T-helper 2 cell treated with Interferon-gamma antibody and Interleukin-4, amounts not matched to agents 5 μg/mL and 100 μg/mL, for 36 hours (primary cell): Measurements from ENCODE around the gene TBC1D8.

Experiments used
- DNase-seq: peaks from one replicate; pipeline ENCODE4 v3.0.0; 2021; ENCODE audit warnings: low spot score
- H3K27ac Mint-ChIP-seq: one replicate; pipeline ENCODE4 v1.8.0; 2021; ENCODE audit warnings: mild to moderate bottlenecking, mixed read lengths
- H3K27me3 Mint-ChIP-seq: one replicate; pipeline ENCODE4 v1.8.0; 2021; ENCODE audit warnings: low read depth, mixed read lengths
- H3K36me3 Mint-ChIP-seq: one replicate; pipeline ENCODE4 v1.8.0; 2021; ENCODE audit warnings: low read depth, mixed read lengths
- H3K4me1 Mint-ChIP-seq: one replicate; pipeline ENCODE4 v1.8.0; 2021; ENCODE audit warnings: low read depth, mixed read lengths
- H3K4me3 Mint-ChIP-seq: one replicate; pipeline ENCODE4 v1.8.0; 2022; ENCODE audit warnings: mild to moderate bottlenecking, moderate library complexity, mixed read lengths
- H3K9me3 Mint-ChIP-seq: one replicate; pipeline ENCODE4 v1.8.0; 2021; ENCODE audit warnings: mixed read lengths

The TBC1D8 gene

GRCh38 chr2:100971221-100971620 is 180.0 kb downstream of the TBC1D8 start:
- Mint-ChIP-seq H3K27ac (no peak overlapping the region), H3K4me3 (no peak overlapping the region), H3K4me1 (no peaks in the 10 kb centered on the region), H3K27me3 (no peaks in the 10 kb centered on the region), H3K9me3 (no peaks in the 10 kb centered on the region), H3K36me3 (no peaks in the 10 kb centered on the region)
- DNase-seq, result no peak

DNA sequence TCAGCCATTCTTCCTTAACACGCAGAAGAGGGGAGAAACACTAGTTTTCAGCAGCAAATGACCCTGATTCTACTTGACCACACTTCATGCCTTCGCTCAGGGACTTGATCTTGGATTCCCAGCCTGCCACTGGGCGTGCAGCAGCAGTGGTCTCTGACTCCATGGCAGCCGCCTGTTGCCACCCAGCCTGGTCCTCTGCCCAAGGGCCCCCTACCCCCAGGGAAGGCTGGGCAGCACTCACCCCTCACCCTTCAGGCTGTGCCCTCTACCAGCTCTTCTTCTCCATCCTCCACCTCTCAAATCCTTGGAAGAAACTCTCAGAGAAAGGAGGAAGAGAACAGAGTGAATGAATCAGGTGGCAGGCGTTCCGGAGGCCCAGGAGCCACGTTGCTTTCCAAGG is 181.2 kb downstream of the TBC1D8 start:
- Mint-ChIP-seq H3K27me3 (no peaks in the 10 kb centered on the region), H3K4me3 (no peak overlapping the region), H3K4me1 (no peaks in the 10 kb centered on the region)

DNA sequence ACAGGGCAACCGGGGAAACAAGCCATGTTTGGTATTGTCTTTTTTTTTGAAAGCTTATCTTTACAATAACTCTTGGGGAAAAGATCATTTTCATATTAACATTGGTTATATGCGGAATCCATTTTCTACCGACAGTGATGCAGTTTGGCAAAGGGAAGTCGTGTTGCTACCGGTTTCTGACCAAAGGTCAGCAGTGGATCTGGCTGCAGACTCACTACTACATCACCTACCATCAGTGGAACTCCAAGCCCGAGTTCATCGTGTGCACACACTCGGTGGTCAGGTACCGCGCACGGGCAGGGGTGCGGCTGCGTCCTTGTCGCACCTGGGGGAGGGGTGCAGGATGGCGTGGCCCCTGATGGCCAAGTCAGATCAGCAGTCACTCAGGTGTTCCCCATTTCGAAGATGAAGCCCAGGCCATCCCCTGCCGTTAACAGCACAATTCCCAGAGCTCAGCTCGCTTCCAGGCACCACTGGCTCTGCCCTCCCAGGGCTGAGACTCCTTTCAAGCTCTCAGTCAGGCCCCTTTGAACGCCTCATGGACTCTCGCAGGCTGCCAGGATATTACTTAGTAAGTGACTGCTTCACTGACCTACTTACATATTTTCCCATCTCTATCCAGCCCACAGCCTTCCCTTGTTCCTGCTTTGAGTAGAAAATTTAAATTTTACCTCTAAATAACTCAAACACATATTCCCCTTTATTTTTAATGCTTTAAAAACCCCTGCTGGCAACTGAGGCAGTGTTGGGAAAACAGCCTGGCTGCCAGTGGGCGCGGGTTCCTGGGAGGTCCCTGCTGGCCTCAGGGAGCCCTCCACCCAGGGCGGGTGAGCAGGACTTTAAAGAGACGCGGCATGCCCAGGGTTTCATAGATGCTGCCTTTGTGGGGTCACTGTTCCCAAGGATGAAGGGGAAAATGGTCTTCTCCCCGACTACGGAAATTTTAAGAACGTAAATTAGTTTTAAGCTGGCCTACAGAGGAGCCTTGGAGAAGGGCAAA is 182.7 kb downstream of the TBC1D8 start:
- Mint-ChIP-seq H3K27me3 (no peaks in the 10 kb centered on the region), H3K4me3 (no peak overlapping the region), H3K27ac (no peak overlapping the region), H3K4me1 (no peaks in the 10 kb centered on the region), H3K36me3 (no peaks in the 10 kb centered on the region), H3K9me3 (no peaks in the 10 kb centered on the region)
- no peak for DNase-seq

More for the DNA sequence above, 181.2 kb downstream of the TBC1D8 start:
- DNase-seq, result no peak
- Mint-ChIP-seq H3K9me3 (no peaks in the 10 kb centered on the region), H3K36me3 (no peaks in the 10 kb centered on the region), H3K27ac (no peak overlapping the region)

DNA sequence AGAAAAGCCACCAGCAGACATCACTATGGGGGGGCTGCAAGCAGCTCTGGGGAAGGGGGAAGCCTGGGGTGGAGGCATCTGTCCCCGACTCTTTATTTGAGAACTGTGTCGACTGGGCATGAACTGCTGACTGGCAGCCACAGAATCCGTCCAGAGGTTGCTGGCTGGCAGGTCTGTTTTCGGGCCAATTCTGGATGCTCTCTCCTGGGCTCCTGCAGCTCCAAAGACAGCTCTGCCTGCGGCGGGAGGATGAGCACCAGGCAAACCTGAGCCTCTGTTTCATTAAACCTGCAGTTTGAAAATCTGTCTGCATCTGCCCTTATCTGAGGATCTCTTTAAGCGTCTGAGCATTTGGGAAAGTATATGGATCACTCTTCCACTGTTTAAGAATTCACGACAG is 183.5 kb downstream of the TBC1D8 start:
- Mint-ChIP-seq H3K4me1 (no peaks in the 10 kb centered on the region), H3K4me3 (no peak overlapping the region), H3K36me3 (no peaks in the 10 kb centered on the region), H3K27ac (no peak overlapping the region), H3K9me3 (no peaks in the 10 kb centered on the region), H3K27me3 (no peaks in the 10 kb centered on the region)
- no peak for DNase-seq

DNA sequence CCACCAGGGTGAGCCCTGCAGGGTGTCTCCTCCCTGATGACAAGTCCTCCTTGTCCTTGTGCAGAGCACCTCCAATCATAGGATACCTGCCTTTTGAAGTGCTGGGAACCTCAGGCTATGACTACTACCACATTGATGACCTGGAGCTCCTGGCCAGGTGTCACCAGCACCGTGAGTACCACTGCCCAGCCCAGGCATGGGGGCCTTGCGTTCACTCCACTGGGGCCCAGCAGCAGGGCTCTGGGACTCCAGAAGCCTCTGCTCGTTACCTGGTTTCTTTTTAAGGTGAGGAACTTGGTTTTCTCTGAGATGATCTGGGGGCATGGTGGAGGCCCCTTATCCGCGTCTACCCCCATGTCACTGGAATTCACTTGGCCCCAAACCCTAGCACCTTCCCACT is 185.6 kb downstream of the TBC1D8 start:
- Mint-ChIP-seq H3K4me1 (no peaks in the 10 kb centered on the region), H3K36me3 (no peaks in the 10 kb centered on the region), H3K9me3 (no peaks in the 10 kb centered on the region), H3K27ac (no peak overlapping the region), H3K27me3 (no peaks in the 10 kb centered on the region), H3K4me3 (no peak overlapping the region)
- DNase-seq, result no peak

DNA sequence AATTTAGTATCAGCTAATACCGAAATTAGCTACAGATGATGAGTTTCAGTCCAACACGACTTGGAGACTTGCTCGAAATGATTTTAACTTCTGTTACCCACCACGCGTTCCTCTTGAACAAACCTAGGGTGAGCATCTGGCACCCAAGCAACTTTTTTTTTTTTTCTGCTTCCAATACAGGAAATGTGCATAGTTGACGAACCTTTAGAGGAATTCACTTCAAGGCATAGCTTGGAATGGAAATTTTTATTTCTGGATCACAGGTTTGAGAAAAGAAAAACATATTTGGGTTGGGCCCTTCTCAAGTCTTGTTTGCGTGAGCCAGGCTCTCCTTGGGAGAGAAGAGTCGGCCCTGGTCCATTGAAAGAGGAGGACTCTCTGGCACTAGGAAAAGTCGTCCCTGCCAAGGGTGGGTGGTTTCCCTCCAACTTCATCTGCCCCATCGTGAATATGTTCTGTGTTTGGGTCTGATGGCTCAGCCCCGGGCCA is 186.5 kb downstream of the TBC1D8 start:
- Mint-ChIP-seq H3K27ac (no peak overlapping the region), H3K9me3 (no peaks in the 10 kb centered on the region), H3K27me3 (no peaks in the 10 kb centered on the region), H3K4me1 (no peaks in the 10 kb centered on the region), H3K36me3 (no peaks in the 10 kb centered on the region), H3K4me3 (no peak overlapping the region)
- no peak for DNase-seq

- Mint-ChIP-seq H3K27ac (no peak overlapping the region), H3K9me3 (no peaks in the 10 kb centered on the region), H3K4me1 (no peaks in the 10 kb centered on the region), H3K36me3 (no peaks in the 10 kb centered on the region), H3K4me3 (no peak overlapping the region), H3K27me3 (no peaks in the 10 kb centered on the region)
- no peak for DNase-seq
Observed at GRCh38 chr2:100964222-100964621, 187.0 kb downstream of the TBC1D8 start.

GRCh38 chr2:100963026-100963375 is 188.2 kb downstream of the TBC1D8 start:
- Mint-ChIP-seq H3K27ac (no peak overlapping the region), H3K36me3 (no peaks in the 10 kb centered on the region), H3K4me1 (no peaks in the 10 kb centered on the region), H3K9me3 (no peaks in the 10 kb centered on the region), H3K4me3 (no peak overlapping the region), H3K27me3 (no peaks in the 10 kb centered on the region)
- no peak for DNase-seq

GRCh38 chr2:100962366-100963025 is 188.7 kb downstream of the TBC1D8 start:
- no peaks in the 10 kb centered on the region for H3K27me3 Mint-ChIP-seq
- no peak overlapping the region for H3K4me3 Mint-ChIP-seq
- H3K4me1 Mint-ChIP-seq, result no peaks in the 10 kb centered on the region
- no peaks in the 10 kb centered on the region for H3K36me3 Mint-ChIP-seq
- no peaks in the 10 kb centered on the region for H3K9me3 Mint-ChIP-seq
- DNase-seq, result no peak
- H3K27ac Mint-ChIP-seq, result no peak overlapping the region

GRCh38 chr2:100960688-100961087 is 190.5 kb downstream of the TBC1D8 start:
- Mint-ChIP-seq H3K9me3 (no peaks in the 10 kb centered on the region), H3K27ac (no peak overlapping the region), H3K27me3 (no peaks in the 10 kb centered on the region), H3K4me3 (no peak overlapping the region), H3K36me3 (no peaks in the 10 kb centered on the region), H3K4me1 (no peaks in the 10 kb centered on the region)
- DNase-seq, result no peak

GRCh38 chr2:100959225-100959880 is 191.8 kb downstream of the TBC1D8 start:
- H3K27ac Mint-ChIP-seq, result no peak overlapping the region
- DNase-seq, result no peak

DNA sequence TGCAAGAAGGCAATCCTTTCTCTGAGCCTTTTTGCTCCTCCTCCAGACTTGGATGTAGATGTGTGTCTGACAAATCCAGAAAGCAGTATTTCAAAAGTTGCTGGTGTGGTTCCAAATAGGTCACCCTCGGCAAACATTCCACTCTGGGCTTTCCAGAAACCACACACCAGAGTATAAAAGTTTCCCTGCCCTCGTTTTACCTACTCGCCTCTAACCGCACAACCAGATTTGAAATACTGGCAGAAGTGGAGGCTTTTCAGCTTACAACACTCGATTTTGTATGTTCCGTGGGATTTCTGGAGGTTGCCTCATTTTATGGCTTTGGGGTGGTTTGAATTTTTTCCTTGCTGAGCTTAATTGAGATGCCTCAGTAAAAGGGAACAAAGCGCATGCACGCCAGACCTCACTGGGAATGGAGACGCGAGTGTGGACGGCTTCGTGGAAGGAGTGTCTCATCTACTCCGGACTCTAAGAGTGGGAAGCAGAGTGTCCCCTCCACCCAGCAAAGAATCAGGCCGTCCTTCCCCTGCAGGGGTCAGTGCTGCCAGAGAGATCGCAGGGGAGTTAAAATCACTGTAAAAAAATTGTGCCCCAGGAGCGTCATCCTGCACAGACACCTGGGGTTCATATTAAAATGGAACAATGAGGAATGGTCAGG is 193.1 kb downstream of the TBC1D8 start:
- Mint-ChIP-seq H3K27ac (no peak overlapping the region), H3K9me3 (no peaks in the 10 kb centered on the region), H3K27me3 (no peaks in the 10 kb centered on the region), H3K4me3 (no peak overlapping the region), H3K36me3 (no peaks in the 10 kb centered on the region), H3K4me1 (no peaks in the 10 kb centered on the region)
- no peak for DNase-seq

More at GRCh38 chr2:100959225-100959880, 191.8 kb downstream of the TBC1D8 start:
- no peak overlapping the region for H3K4me3 Mint-ChIP-seq
- H3K4me1 Mint-ChIP-seq, result no peaks in the 10 kb centered on the region
- no peaks in the 10 kb centered on the region for H3K9me3 Mint-ChIP-seq
- no peaks in the 10 kb centered on the region for H3K27me3 Mint-ChIP-seq
- no peaks in the 10 kb centered on the region for H3K36me3 Mint-ChIP-seq
